Colonic mucosa (tissue), 4 donors: ENCODE data around the gene FUCA1. TPM values are rescaled to one million over a fixed set of nuclear protein-coding genes. Genes with fewer than 3 reads are reported as not detected.

Source experiments
- DNase-seq: peaks from one replicate; pipeline ENCODE4 v3.0.0-alpha.2; 2020
- H3K27ac ChIP-seq: fragments of 200-600 bp; one replicate; pipeline ENCODE4 v1.8.0; 2021
- H3K27me3 ChIP-seq: fragments of 200-600 bp; one replicate; pipeline ENCODE4 v1.8.0; 2021
- H3K36me3 ChIP-seq: fragments of 200-600 bp; one replicate; pipeline ENCODE4 v1.8.0; 2021
- H3K4me1 ChIP-seq: fragments of 200-600 bp; one replicate; pipeline ENCODE4 v1.8.0; 2021; ENCODE audit warnings: mild to moderate bottlenecking
- H3K4me3 ChIP-seq: fragments of 200-600 bp; one replicate; pipeline ENCODE4 v1.8.0; 2021
- H3K9ac ChIP-seq, 2 donors: one replicate each; pipeline ENCODE4 v1.7.0; 2013; ENCODE audit warnings: control low read depth in 2 of 2, low read depth in 2 of 2, low read length in 2 of 2
- H3K9me3 ChIP-seq: fragments of 200-600 bp; one replicate; pipeline ENCODE4 v1.8.0; 2021
- CTCF ChIP-seq: fragments of 200-600 bp; IDR thresholded peaks from one replicate; pipeline ENCODE4 v1.8.0; 2022; ENCODE audit warnings: antibody characterized with exemption, mild to moderate bottlenecking
- intact Hi-C: fragments of 100-400 bp; cut with DNase I; formaldehyde crosslinking; loops from one replicate; pipeline ENCODE4 v1.14.1; 2022
- total RNA-seq, 2 donors: library from RNA; stranded (reverse); fragmentation: NEBNext Ultra II Directional in 1 of 2; extraction: Animal tissue kit (Norgen Biotek cat#: 25700) in 1 of 2; gene quantifications; one replicate each; pipeline ENCODE4 v1.2.1, GENCODE V29; 2021
- donor health status: healthy.
- donor health status: DM: no; HTN: no; CAD: no.
- donor health status: DM: no; HTN: no; CAD: no.

Gene FUCA1
- total RNA-seq, 2 donors from 2014 or later = 70.1 to 165 TPM

DNA sequence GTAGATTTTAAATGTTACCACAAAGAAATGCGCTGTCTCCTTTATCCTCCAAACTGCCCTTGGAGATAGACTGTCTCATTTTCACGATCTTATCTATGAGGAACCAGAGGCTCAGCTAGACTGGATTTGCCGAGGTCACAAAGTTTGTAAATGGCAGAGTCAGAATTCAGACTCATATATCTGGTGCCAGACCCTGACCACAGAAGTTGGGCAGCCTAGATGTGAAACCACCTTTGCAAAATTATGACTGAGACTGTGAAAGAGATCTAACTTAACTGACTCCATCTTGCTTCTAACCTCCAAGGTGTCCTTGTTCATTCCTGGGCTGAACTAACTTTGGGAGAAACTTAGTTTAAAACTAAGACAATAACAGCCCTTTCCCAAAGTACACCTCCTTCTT, 31.0 kb upstream of the FUCA1 start:
- no peaks in the 10 kb centered on the region for H3K36me3 ChIP-seq
- intact Hi-C loops = no loop called here
- no peak for TF ChIP-seq CTCF
- no peak overlapping the region for H3K9ac ChIP-seq
- no peak overlapping the region for H3K27ac ChIP-seq
- DNase-seq = no peak
- no peaks in the 10 kb centered on the region for H3K4me1 ChIP-seq
- peaks cover 6% of the 10 kb centered on the region for H3K27me3 ChIP-seq
- H3K4me3 ChIP-seq = no peak overlapping the region
- H3K9me3 ChIP-seq = no peaks in the 10 kb centered on the region

- Histone ChIP-seq H3K4me1 (no peaks in the 10 kb centered on the region), H3K9me3 (no peaks in the 10 kb centered on the region), H3K36me3 (no peaks in the 10 kb centered on the region), H3K27ac (no peak overlapping the region), H3K4me3 (no peak overlapping the region), H3K27me3 (no peaks in the 10 kb centered on the region), H3K9ac (no peak overlapping the region)
- no peak for TF ChIP-seq CTCF
- intact Hi-C loops = no loop called here
- DNase-seq = no peak
Measured at GRCh38 chr1:23897083-23897482, 29.0 kb upstream of the FUCA1 start.

DNA sequence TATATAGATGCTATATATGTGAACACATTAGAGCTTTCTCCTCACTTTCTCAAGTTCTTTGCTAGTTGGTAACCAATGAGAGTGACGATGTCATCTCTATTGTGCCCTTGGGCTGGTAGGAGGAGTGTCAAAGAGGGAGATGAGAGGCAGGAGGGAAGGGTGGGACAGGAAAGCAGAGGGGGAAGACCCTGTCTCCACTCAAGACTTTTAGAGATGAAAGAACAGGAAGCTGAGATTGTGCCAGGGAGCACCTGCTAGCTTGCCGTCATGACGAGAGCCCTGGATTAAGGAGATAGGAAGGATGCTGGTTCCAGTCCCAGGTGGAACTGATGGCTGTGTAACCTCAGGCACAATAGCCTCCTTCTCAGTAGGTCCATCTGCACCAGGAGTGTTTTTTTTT, 28.4 kb upstream of the FUCA1 start:
- no peaks in the 10 kb centered on the region for H3K9me3 ChIP-seq
- TF ChIP-seq CTCF = no peak
- no peaks in the 10 kb centered on the region for H3K36me3 ChIP-seq
- intact Hi-C loops = no loop called here
- no peak for DNase-seq
- H3K4me1 ChIP-seq = no peaks in the 10 kb centered on the region
- H3K27me3 ChIP-seq = no peaks in the 10 kb centered on the region
- no peak overlapping the region for H3K4me3 ChIP-seq
- H3K9ac ChIP-seq = no peak overlapping the region
- no peak overlapping the region for H3K27ac ChIP-seq

- Histone ChIP-seq H3K4me1 (no peaks in the 10 kb centered on the region), H3K9me3 (no peaks in the 10 kb centered on the region), H3K4me3 (no peak overlapping the region), H3K9ac (no peak overlapping the region), H3K27me3 (no peaks in the 10 kb centered on the region), H3K36me3 (no peaks in the 10 kb centered on the region), H3K27ac (no peak overlapping the region)
- TF ChIP-seq CTCF = no peak
- intact Hi-C loops = no loop called here
- DNase-seq = no peak
Measured at GRCh38 chr1:23895993-23896392, 27.9 kb upstream of the FUCA1 start.

DNA sequence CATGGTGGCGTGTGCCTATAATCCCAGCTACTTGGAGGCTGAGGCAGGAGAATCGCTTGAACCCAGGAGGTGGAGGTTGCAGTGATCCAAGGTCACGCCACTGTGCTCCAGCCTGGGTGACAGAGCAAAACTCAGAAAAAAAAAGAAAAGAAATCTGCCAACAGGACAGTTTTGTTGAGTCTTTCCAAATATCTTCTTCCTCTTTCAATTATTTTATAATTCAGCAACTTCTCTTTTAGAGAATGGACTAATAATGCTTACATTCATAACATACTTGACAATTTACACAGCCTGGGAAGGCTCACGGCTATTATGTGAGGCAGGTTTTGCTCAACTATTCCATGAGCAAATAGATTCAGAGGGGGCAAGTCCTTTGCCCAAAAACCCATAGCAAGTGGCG, 27.0 kb upstream of the FUCA1 start:
- no peaks in the 10 kb centered on the region for H3K36me3 ChIP-seq
- intact Hi-C loops = no loop called here
- DNase-seq = no peak
- H3K4me1 ChIP-seq = no peaks in the 10 kb centered on the region
- H3K27me3 ChIP-seq = no peaks in the 10 kb centered on the region
- H3K27ac ChIP-seq = no peak overlapping the region
- H3K9ac ChIP-seq = no peak overlapping the region
- TF ChIP-seq CTCF = no peak
- no peaks in the 10 kb centered on the region for H3K9me3 ChIP-seq
- no peak overlapping the region for H3K4me3 ChIP-seq

GRCh38 chr1:23889074-23889473, 21.0 kb upstream of the FUCA1 start:
- DNase-seq = no peak
- TF ChIP-seq CTCF = no peak
- no peak overlapping the region for H3K27ac ChIP-seq

More at GRCh38 chr1:23889074-23889473, 21.0 kb upstream of the FUCA1 start:
- no peak overlapping the region for H3K4me3 ChIP-seq
- H3K4me1 ChIP-seq = no peaks in the 10 kb centered on the region
- intact Hi-C loops = no loop called here
- no peak overlapping the region for H3K9ac ChIP-seq
- no peaks in the 10 kb centered on the region for H3K36me3 ChIP-seq
- H3K9me3 ChIP-seq = no peaks in the 10 kb centered on the region
- no peaks in the 10 kb centered on the region for H3K27me3 ChIP-seq
